ENCODE data around the gene NAA35.
"Not testable (repeated sequence)": the region's sequence is repeated elsewhere in the genome, so short reads cannot be mapped to it uniquely, and the experiment has no call there.

Gene NAA35

DNA sequence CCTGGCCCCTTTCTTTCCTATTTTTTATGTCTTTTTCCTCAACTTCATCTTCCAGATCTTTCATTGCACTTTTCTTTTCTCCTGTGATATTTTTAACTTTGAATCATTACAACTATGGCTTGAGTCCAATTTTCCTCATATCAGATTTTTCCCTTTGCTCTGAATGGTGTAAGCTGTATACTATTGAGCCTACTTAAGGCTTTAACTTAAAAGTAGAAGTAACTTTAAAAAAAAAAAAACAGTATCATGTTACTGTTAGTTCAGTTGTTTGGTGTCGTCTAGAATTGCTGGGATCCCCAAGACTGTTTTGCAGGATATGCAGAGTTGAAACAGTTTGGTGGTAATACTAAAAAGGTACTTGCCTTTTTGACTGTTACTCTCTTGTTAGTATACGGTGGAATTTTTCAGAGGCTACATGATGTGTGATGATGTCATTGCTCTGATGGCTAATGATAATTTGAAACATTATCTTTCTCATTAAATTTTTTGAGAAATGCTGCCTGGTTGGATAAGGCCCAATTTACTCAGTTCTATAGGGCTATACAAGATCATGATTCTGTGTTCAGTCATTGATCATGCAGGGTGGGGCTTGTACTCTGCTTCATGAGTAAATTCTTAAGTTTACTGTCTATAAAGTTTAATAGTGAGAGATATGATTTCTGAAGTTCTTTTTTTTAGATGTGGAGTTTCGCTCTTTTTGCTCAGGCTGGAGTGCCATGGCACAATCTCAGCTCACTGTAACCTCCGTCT, 8.8 kb downstream of the NAA35 start:
- DNase-seq, result no peak

DNA sequence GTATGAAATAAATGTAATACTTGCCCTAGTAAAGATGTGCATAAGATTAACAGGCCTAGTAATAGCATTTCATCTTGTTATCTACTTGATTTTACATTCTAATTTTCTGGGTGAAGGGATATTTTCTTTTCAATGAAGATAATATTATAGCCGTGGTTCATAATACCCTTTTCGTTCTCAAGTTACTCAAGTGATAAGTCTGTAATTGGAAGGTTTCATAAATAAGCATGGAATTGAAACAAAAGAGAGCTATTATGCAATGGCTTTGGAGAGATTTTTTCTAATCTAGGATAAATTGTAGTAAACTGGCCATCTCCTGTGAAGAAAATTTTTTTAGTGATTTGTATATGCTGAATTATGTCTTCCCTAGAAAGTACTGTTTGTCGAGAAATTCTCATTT, 19.0 kb downstream of the NAA35 start:
- DNase-seq, result no peak

DNA sequence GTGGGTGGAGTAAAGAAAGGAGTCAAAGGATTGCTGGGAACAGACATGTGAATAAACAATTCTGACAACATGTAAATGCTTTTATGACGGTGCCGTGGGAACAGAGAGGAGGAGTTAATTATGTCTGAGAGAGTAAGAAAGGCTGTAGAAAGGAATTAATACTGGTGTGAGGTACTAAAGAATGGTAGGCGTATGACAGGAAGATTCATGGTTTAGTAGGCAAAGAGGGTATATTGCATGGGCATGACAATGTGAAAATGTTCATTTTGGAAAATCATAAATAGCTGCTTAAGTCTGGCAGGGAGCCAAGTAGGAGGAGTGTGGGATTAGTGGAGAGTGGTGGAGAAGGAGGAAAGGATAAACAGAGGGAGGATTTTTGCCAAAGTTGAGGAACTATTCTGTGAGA, 19.7 kb downstream of the NAA35 start:
- DNase-seq, result no peak

DNA sequence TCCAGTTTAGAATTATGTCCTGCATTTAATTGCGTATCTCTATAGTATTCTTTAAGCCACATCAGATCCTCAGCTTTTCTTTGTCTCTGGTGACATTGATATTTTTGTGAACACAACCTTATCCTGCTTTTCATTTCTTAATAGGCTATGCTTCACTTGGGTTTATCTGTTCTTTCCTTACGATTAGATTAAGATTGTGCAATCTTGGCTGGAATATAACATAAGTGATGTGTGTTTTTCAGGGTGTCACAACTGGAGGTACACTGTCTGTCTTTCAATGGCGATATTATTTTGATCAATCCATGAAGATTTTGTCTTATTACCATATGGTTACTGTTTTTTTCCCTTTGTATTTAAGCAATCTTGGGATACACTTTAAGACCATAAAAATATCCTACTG, 23.6 kb downstream of the NAA35 start:
- DNase-seq, result no peak

DNA sequence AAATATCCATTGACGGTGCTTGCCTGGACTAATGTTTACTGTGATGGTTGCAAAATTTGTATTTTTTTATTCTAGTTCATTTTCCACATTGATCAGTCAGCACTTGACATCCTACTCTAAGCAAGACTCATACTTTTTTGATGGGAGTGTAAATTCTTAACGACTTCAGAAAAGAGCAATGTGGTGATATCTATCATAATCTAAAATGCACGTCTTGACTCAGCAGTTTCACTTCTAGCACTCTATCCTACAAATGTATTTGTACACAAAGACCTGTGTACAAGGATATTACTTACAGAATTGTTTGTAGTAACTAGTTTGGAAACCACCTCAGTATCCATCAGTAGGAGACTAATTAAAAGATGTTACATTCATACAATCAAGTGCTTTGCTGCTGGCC, 24.0 kb downstream of the NAA35 start:
- DNase-seq, result no peak

DNA sequence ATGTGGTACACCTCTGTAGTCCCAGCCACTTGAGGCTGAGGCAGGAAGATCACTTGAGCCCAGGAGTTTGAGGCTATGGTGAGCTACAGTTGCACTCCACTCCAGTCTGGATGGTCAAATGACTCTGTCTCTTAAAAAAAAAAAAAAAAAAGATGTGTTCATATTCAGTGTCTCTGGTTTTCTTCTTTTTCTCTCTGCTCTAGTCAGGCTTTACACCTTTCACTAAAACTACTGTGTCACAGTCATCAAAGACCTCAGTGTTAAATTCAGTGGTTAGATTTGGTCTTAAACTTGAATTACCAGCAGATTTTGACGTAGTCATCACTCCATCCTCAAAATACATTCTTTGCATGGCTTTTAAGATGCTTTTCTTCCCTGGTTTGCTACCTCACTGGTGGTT, 28.8 kb downstream of the NAA35 start:
- no peak for DNase-seq

DNA sequence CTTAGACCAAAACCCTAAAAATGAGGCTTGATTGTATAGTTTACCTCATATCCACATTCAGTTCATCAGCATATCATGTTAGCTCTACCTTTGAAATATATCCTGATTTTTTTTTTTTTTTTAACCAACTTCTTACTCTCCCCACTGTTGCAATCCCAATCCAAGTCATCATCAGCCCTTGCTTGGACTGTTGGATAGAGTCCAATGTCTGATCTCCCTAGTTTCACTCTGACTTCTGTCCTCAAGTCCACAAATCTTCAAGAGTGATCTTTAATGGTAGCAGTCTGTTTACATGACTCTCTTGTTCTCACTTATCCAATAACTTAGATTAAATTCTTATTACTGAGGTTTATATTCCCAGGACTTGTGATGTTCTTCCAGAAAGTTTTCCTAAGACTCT, 30.8 kb downstream of the NAA35 start:
- DNase-seq, result no peak

DNA sequence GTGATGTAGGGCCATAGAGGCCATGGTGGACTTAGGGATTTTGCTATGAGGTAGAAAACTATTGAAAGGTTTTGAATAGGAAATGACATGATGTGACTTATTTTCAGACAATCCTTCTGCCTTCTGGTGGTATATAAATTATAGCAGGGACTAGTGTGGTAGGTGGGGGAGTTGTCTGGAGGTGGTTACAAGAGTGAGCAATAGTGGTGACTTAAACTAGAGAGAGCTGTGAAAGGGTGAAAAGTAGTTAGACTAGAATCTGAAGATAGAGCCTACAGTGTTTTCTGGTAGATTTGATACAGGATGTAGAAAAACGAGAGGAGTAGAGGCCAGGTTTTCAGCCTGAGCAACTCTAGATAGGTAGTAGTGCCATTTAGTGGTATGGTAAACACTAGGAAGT, 32.3 kb downstream of the NAA35 start:
- no peak for DNase-seq

DNA sequence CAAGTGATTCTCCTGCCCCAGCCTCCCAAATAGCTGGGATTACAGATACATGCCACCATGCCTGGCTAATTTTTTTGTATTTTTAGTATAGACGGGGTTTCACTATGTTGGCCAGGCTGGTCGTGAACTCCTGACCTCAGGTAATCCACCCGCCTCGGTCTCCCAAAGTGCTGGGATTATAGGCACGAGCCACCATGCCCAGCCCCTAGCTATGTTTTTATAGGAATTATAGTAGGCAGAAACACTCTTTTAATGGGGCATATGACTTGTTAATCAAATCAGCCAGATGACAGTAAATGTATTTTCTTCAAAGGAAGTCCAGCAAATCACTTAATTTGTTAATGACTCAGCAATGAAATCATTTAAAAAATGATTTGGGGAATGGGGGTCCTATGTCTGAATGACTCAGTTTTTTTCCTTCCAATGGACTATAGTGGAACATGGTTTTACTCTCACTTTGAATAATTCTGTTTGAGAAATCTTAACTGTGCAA, 33.2 kb downstream of the NAA35 start:
- not testable (repeated sequence) for DNase-seq

DNA sequence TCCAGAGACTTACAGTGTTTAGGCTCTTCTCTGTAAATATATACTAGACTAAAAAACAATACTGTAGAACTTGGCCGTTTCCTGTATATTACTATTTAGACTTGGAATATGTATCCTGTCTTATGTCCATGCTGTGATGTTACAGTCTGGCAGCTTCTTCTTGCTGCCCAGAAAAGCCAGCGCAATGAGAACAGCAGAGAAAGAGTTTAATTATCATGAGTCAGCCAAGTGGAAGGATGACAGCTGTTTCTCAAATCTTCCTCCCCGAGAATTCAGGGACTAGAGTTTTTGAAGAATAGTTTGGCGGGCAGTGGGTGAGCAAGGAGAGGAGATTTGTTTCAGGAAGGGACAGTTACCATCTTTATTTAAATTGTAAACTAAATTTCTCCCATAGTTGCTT, 37.5 kb downstream of the NAA35 start:
- no peak for DNase-seq

DNA sequence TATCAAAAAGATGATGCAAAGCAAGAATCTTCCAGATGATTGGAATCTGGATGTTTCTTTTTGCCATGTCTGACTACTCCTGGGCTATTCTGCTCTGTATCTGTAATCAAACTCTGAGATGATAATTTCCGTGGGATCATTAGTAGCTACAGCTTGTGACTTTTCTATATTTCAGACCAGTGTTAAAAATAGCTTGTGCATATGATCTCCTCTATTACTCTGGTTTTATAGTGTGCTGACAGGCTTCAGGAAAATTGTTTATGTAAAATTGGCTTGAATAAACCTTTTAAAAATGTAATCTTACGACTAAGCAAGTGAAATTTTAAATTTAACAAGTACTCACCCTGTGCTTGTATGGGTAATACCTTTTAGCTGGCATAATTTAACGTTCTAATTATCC, 40.4 kb downstream of the NAA35 start:
- no peak for DNase-seq

DNA sequence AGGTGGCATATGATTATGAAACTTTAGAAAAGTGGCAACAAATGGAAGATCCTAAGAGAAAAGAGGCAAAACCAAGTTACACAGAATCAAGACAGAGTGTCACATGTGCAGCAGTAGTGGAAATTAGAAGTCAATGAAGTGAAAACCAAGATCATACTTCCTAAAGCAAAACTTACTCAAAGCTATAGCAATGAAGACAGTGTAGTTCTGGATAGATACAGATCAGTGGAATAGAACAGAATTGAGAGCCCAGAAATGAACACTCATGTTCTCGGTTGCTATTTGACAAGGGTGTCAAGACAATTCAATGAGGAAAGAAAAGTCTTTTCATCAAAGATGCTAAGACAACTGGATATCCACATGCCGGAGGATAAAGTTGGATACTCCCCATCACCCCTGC, 43.5 kb downstream of the NAA35 start:
- DNase-seq, result no peak

DNA sequence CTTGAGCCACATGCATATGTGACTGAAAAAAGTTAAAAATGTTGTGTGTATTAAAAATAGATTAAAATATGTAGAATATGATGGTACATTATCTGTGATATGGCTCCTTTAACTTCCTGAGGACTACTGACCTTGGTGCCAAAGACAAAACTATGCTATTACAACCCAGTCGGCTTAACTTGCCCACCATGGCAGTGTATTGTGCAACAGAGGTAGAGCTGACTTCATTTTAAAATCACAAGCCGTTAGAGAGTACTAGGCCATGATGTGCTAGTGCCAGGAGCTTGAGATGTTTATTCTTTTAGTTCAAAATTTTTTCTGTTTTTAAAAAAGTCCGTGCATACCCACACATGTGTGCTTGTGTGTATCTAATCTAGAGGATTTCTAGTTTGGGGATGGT, 46.3 kb downstream of the NAA35 start:
- no peak for DNase-seq

DNA sequence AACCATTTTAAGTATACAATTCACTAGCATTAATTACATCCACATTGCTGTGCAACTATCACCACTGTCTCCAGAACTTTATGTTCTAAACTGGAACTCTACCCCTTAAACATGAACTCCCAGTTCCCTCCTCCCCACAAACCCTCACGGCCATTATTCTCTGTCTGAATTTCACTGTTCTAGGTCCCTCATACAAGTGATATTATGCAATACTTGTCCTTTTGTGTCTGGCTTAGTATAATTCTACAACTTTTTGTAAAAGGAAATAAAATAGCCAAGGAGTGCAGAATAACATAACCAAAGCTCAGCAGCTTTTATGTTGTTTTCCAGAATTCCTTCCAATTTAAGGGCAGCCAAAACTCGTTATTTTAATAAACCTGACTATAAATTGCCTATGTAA, 53.2 kb downstream of the NAA35 start:
- no peak for DNase-seq

DNA sequence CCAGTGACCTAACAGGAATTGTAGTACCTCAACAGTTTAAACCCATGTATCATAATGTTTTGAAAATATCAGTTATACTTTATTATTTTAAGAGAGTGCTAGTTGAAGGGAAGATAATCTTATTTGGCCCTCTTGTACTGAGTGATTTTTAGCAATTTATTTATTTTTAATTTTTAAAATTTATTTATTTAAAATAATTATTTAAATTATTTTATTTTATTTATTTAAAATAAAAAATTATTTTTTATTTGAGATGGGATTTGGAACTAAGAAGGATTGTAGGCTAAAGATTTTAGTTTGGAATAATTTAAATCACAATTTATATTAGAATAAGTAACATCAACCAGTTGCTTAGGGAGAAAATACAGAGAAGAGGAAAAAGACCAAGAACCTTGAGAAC, 54.2 kb downstream of the NAA35 start:
- no peak for DNase-seq

DNA sequence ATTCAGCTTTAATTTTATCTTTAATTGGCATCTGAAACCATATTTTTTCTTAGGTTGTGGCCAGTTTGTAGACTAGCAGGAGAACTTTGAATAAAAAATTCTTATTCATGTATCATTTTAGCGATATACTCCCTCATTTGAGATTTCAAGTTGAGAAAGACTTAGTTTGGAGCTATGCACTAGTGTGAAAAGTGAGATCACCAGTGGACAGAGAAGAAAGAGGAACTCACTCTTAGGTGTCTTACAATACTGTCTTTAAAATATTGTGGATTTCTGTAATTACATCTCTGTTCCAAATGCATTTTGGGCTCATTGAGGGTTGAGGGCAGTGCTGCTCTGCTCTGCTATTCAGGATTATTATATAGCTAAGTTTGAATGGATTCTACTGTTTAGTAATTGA, 54.7 kb downstream of the NAA35 start:
- DNase-seq, result no peak

DNA sequence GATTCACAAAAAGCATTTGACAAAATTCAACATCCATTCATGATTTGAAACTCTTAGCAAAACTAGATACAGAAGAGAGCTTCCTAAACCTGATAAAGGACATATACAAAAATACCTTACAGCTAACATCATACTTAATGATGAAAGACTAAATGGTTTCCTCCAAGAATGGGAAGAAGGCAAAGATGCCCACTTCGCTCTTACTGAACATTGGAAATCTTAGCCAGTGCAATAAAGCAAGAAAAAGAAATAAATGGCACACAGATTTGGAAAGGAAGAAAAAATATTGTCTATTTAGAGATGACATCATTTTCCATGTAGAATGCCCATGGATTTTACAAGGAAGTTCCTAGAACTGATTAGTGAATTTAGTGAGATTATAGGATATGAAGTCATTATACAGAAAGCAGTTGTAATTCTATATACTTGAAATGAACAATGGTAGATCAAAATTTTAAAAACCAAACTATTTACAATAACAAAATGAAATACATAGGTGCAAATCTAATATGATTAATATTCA, 64.4 kb downstream of the NAA35 start:
- no peak for DNase-seq

DNA sequence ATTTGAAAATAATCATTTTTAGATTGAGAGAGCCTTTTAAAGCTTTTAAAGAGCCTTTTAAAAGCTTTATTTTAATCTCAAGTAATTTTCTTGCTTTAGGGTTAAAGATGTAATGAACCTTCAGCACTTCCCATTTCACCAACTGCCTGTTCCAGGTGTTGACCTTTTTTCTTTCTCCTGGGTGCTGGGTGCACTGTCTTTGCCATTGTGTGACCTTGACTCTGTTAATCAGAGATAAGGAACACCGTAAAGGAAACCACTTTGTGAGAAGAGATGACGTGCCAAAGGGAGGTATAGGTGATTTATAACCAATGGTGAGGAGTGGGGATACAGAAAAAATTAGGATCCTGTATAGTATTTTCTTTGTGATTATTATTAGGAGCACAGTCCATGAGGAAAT, 68.2 kb downstream of the NAA35 start:
- no peak for DNase-seq

DNA sequence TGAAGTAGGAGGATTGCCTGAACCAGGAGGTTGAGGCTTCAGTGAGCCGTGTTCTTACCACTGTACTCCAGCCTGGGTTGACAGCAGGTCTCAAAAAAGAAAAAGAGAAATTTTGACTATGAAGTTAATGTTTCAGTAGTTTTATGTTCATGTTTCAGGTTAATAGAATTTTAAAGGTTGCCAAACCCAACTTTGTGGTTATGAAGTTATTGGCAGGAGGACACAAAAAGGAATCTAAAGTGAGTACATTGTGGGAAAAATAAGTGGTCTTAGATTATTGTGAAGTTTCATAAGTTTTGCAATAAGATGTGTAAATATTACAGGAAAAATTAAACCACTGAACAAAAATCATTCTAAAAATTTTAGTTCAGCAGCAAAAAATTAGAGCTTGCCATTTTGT, 79.8 kb downstream of the NAA35 start:
- DNase-seq, result no peak

DNA sequence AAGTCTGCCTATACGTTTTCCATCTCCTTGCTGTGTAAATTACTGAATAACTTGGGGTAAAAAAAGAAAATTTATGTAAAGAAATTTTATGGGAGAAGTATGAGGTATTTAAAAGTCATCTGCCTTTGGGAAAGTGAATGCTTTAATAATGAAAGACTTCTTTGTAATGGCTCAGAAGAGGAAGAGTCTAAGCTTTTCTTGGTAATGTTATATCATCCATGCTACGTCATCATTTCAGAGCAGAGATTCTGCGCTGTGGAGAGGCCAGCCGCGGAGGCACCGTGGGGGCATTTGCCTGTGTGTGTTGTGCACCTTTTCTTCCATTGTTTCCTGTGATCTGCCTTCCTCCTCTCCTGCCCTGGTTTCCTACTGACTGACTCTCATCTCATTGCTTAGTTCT, 80.2 kb downstream of the NAA35 start:
- DNase-seq, result no peak

DNA sequence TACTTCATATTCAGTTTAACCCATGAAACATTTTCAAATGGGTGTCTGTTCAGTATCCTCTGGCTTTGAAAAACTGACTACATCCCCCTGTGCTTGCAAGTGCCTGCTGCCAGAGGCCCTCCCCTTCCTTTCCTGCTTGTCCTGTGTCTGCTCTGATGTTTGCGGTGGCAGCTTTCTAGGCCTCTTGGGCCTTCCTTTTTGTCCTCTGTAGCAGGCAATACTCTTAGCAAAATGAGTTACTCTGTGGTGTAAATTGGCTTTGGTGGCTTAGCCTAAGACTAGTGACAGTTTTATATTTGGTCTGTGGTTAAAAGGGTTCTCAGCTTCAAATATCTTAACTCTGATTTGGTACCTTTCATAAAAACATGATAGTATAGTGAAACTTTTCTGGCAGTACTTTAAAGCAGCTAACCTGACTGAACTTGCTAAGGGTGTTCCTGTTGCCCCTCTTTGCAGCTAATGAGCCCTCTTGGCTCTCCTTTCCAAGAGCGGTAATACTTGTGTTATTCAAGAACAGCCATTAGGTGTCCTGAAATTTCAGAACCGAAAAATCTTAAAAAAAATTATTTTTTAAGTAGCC, 81.8 kb downstream of the NAA35 start:
- DNase-seq, result no peak

DNA sequence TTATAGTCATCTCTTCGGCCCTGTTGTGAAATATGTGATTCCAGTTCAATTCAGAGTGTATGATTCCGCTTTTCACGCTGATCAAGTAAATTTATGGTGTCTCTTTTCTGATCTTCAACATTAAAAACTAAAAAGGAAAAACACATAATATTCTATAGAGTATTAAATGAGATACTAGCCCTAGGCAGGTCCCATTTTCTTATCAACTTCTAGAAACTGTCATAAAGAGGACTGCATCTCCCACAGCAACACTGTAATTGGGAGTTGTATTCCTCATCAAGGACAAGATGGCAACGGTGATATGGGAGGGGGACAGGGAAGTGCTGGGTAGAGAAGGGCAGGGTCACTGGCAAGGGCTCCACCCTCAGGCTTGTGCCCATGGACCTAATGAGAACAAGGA, 86.8 kb downstream of the NAA35 start:
- DNase-seq, result no peak

DNA sequence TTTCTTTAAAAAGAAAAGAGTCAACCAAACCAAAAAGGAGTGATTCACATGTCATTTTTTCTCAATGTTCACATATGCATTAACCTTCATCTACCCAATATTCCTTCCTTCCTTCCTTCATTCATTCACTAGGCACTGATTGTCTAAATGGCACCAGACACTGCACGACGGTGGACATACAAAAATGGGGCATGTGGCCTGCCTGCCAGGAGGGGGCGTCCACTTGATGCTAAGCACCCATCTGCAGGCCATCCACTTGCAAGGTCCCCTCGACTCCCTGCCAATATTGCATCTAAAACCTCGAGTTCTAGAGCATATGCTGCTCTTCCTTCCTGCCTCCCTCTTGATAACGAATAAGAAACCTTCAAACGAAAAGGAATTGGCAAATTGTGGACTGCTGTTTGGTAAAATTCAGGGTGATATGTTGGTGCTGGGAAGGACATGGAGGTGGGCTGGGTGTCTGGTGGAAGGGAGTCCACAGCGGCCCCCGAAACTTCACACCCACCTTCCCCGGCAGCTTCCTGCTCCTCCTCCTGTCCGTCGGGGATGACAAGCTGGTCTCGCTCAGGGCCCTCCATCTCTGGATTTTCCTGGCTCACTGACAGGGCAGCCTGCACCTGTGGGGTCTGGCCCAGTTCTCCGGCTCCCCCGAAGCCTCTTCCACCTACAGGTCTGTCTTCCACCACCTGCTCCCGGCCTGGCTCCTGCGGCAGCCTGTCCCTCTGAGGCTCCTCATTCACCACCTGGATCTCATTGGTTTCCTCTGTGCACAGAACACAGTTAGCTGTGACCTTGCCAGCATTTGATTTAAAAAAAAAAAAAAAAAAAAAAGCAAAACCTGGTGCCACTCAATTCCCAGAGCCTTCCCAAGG, 94.2 kb downstream of the NAA35 start:
- no peak for DNase-seq

All from CD4-positive, alpha-beta T cell treated with Interleukin-21 for 1 hour (primary cell).